CD8-positive, alpha-beta memory T cell (primary cell): ENCODE results near the gene DNAH10. TPM values are rescaled to one million over a fixed set of nuclear protein-coding genes. Genes with fewer than 3 reads are reported as not detected.

Experiments
- CTCF ChIA-PET: fragments of 350-600 bp; sonication (Branson Sonifier 250); formaldehyde crosslinking; loops from one replicate; lab custom pipeline; 2021; ENCODE audit warnings: antibody characterized with exemption; lab: Charles Lee
- POLR2A ChIA-PET: fragments of 350-600 bp; sonication (Branson Sonifier 250); formaldehyde crosslinking; loops from one replicate; lab custom pipeline; 2021; ENCODE audit warnings: antibody characterized with exemption; lab: Charles Lee
- DNase-seq, 5 donors: peaks; one replicate each; pipeline versions ENCODE4 v3.0.0 to v3.0.0-alpha.2; 2020 to 2022; ENCODE audit warnings: mixed read lengths in 1 of 5
- H3K27ac ChIP-seq: one replicate; pipeline ENCODE4 v1.7.0; 2013; ENCODE audit warnings: low read depth, mild to moderate bottlenecking, low read length, moderate library complexity
- H3K27me3 ChIP-seq: 2 replicates; pipeline ENCODE4 v1.7.0; 2013; ENCODE audit warnings: low read length, mild to moderate bottlenecking; ENCODE audit not compliant: insufficient read depth, poor library complexity, severe bottlenecking
- H3K36me3 ChIP-seq: 2 replicates; pipeline ENCODE4 v1.7.0; 2013; ENCODE audit warnings: mild to moderate bottlenecking, low read length, moderate library complexity; ENCODE audit not compliant: insufficient read depth
- H3K4me1 ChIP-seq: 2 replicates; pipeline ENCODE4 v1.7.0; 2013; ENCODE audit warnings: mild to moderate bottlenecking, low read length, moderate library complexity; ENCODE audit not compliant: insufficient read depth
- H3K4me3 ChIP-seq: 2 replicates; pipeline ENCODE4 v1.7.0; 2013; ENCODE audit warnings: mild to moderate bottlenecking, low read length
- H3K9me3 ChIP-seq: 2 replicates; pipeline ENCODE4 v1.7.0; 2013; ENCODE audit warnings: mild to moderate bottlenecking, low read length
- H3K27ac Mint-ChIP-seq, 8 donors: one replicate each; pipeline ENCODE4 v1.8.0; 2020 to 2021; ENCODE audit warnings: mixed read lengths in 8 of 8, mild to moderate bottlenecking in 6 of 8, inconsistent platforms in 3 of 8, moderate library complexity in 3 of 8
- H3K27me3 Mint-ChIP-seq, 2 donors: one replicate each; pipeline ENCODE4 v1.8.0; 2020 to 2021; ENCODE audit warnings: mixed read lengths in 2 of 2, mild to moderate bottlenecking in 1 of 2, moderate library complexity in 1 of 2
- H3K36me3 Mint-ChIP-seq, 3 donors: one replicate each; pipeline ENCODE4 v1.8.0; 2020 to 2021; ENCODE audit warnings: mixed read lengths in 3 of 3, inconsistent platforms in 1 of 3, mild to moderate bottlenecking in 1 of 3
- H3K4me1 Mint-ChIP-seq, 3 donors: one replicate each; pipeline ENCODE4 v1.8.0; 2020 to 2021; ENCODE audit warnings: mixed read lengths in 3 of 3, inconsistent platforms in 1 of 3, mild to moderate bottlenecking in 1 of 3
- H3K4me3 Mint-ChIP-seq, 7 donors: one replicate each; pipeline ENCODE4 v1.8.0; 2020 to 2021; ENCODE audit warnings: mixed read lengths in 7 of 7, mild to moderate bottlenecking in 6 of 7, moderate library complexity in 4 of 7, inconsistent platforms in 2 of 7
- H3K9me3 Mint-ChIP-seq, 5 donors: one replicate each; pipeline ENCODE4 v1.8.0; 2020 to 2022; ENCODE audit warnings: mixed read lengths in 5 of 5, mild to moderate bottlenecking in 3 of 5, moderate library complexity in 2 of 5, inconsistent platforms in 1 of 5
- polyA plus RNA-seq: library from polyadenylated mRNA; unstranded; fragments of 300-500 nt; fragmentation: Illumina TruSeq; gene quantifications from one replicate; pipeline ENCODE4 v1.2.3, GENCODE V29; 2021
- total RNA-seq, 2 experiments: library from RNA; stranded (reverse); gene quantifications; one replicate each; pipeline ENCODE4 v1.2.3, GENCODE V29; 2021

Gene DNAH10
- total and polyA plus RNA-seq, 3 experiments from 2014 or later: 0.09 to 0.13 TPM; not detected in 1

DNA sequence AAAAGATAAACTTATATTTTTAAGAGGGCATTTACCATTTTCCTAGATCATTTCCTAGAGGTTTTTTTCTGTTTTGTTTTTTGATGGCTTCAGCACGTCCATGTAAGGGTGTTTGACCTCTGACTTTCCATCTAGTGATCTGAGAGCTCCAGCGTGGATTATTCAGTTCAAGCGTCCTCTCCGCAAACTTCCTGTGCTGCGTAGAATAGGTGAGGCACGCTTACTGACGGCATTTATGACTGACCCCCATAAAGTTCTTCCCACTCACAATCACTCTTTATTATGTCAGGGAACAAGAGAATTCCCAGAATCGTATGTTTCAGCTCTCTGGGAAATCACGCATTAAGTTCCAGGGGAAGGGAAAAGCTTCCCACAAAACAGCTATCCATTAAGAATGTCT lies 194.1 kb downstream of the DNAH10 start:
- H3K27ac Mint-ChIP-seq: no peak overlapping the region
- H3K9me3 ChIP-seq: no peaks in the 10 kb centered on the region
- POLR2A ChIA-PET: no interaction called here

DNA sequence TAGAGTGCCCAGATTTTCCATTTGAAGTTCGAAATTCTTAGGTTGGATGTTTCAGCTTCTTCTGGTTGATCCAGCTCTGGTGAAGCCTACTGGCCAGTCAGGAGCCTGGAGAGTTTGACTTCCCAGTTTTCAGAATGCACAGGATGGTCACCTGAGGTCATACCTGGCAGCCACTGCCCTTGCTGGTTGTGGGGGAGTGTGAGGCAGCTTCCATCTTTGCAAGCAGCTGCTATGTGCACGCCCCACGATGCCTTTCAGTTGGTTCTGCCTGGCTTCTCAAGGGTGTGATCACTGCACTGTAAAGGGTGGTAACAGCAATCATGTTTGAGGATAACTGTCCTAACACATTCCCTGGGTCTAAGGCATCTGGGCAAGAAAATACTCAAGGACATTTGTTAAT lies 195.1 kb downstream of the DNAH10 start:
- H3K4me3 ChIP-seq: no peak overlapping the region
- Mint-ChIP-seq H3K4me1 (peaks cover 0 to 3% (median 0%) of the 10 kb centered on the region in 3 donors), H3K27ac (peak overlapping the region in 1 of 8 donors; percentile 46), H3K27me3 (no peaks in the 10 kb centered on the region), H3K36me3 (peaks cover 0 to 18% (median 0%) of the 10 kb centered on the region in 3 donors), H3K9me3 (no peaks in the 10 kb centered on the region), H3K4me3 (no peak overlapping the region)
- H3K4me1 ChIP-seq: no peaks in the 10 kb centered on the region
- no peaks in the 10 kb centered on the region for H3K27me3 ChIP-seq
- no peaks in the 10 kb centered on the region for H3K36me3 ChIP-seq
- CTCF ChIA-PET: no interaction called here
- DNase-seq: no peak
- POLR2A ChIA-PET: no interaction called here
- no peak overlapping the region for H3K27ac ChIP-seq
- H3K9me3 ChIP-seq: no peaks in the 10 kb centered on the region

More for the DNA sequence above, 194.1 kb downstream of the DNAH10 start:
- Histone ChIP-seq H3K4me3 (no peak overlapping the region), H3K36me3 (no peaks in the 10 kb centered on the region), H3K27me3 (no peaks in the 10 kb centered on the region), H3K4me1 (no peaks in the 10 kb centered on the region), H3K27ac (no peak overlapping the region)
- CTCF ChIA-PET: no interaction called here
- no peaks in the 10 kb centered on the region for H3K9me3 Mint-ChIP-seq
- DNase-seq: no peak
- H3K4me1 Mint-ChIP-seq: peaks cover 0 to 6% (median 0%) of the 10 kb centered on the region in 3 donors
- no peak overlapping the region for H3K4me3 Mint-ChIP-seq
- no peaks in the 10 kb centered on the region for H3K27me3 Mint-ChIP-seq
- peaks cover 0 to 17% (median 0%) of the 10 kb centered on the region in 3 donors for H3K36me3 Mint-ChIP-seq

DNA sequence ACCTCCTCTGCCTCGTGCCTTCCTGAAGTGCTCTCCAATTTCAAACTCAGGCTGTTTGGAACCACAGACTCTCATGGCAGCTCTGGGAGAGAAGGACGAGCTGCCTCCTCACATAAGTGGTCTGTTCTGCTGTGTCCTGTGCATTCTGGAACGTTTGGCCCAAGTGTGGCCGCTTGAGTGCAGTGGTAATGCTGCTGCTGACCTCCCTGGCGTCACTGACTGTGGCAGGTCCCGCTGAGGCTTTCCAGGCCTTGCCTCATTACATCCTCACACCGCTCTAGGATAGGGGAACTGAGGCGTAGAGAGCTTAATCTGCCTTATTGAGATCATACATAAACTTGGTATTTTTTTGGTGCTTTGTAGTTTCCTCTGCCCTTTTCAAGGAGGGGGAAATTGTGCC lies 196.4 kb downstream of the DNAH10 start:
- Mint-ChIP-seq H3K4me1 (peaks cover 0 to 4% (median 0%) of the 10 kb centered on the region in 3 donors), H3K27ac (no peak overlapping the region), H3K36me3 (peaks cover 0 to 20% (median 0%) of the 10 kb centered on the region in 3 donors), H3K9me3 (no peaks in the 10 kb centered on the region), H3K4me3 (no peak overlapping the region), H3K27me3 (no peaks in the 10 kb centered on the region)
- ChIA-PET CTCF (interaction anchor here (1.9 kb wide), 1 partner anchor 26 kb away, joined by 5 read pairs; no protein-coding TSS in a partner anchor), POLR2A (no interaction called here)
- no peaks in the 10 kb centered on the region for H3K27me3 ChIP-seq
- H3K4me3 ChIP-seq: no peak overlapping the region
- H3K4me1 ChIP-seq: no peaks in the 10 kb centered on the region
- H3K36me3 ChIP-seq: no peaks in the 10 kb centered on the region
- H3K9me3 ChIP-seq: no peaks in the 10 kb centered on the region
- DNase-seq: no peak
- H3K27ac ChIP-seq: no peak overlapping the region

DNA sequence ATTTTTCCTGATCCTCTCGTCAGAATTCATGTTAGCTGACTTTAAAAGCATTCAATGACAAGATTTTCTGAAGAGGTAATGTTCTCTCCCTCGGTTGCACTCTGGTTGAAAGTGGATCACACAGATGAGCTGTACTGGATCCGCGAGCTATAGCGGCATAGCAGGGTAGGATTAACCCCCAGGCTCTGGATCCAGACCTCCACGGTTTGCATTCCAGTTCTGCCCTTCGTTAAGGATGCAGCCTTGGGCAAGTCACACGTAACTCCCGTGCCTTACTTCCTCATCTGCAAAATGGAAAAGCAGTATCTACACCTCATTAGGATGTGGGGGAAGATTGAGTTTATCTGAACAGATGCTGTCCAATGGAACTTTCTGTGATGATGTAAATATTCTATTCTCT lies 196.8 kb downstream of the DNAH10 start:
- POLR2A ChIA-PET: no interaction called here

DNA sequence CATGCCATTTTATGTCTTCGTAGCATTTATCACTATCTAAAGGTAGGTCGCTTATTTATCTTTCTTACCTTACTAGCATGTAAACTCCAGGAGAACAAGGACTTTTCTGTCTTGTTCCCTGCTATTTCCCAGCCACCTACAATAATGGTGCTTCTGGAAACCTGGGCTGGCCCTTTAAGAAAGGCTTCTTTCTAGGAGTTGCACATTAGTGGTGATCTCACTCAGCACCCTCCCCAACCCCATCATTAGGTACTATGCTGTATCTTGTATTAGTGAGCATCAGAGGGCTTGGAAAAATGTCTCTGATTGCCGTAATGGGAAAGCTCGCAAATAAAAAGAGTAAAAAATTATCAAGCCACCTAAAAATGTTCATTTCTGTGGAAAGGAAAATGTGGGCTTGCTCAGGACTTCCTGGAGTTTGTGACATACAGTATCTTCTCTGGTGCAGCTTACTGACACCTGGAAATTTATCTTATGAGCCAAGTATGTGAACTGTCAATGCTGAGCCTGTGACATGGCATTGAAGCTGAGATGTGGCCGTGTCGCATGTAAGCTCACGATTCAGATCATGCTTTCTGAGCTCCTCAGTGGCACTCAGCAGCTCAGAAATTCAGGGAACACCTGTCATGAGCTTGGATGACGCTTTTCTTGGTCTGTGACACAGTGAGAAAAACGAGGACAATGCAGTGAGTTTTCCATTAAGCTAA lies 198.1 kb downstream of the DNAH10 start:
- H3K36me3 ChIP-seq: no peaks in the 10 kb centered on the region
- H3K4me1 ChIP-seq: no peaks in the 10 kb centered on the region
- no peaks in the 10 kb centered on the region for H3K27me3 ChIP-seq
- no peaks in the 10 kb centered on the region for H3K27me3 Mint-ChIP-seq
- H3K9me3 ChIP-seq: no peaks in the 10 kb centered on the region
- peaks cover 0 to 4% (median 0%) of the 10 kb centered on the region in 3 donors for H3K4me1 Mint-ChIP-seq
- H3K27ac Mint-ChIP-seq: no peak overlapping the region
- H3K27ac ChIP-seq: no peak overlapping the region
- peaks cover 0 to 20% (median 2%) of the 10 kb centered on the region in 3 donors for H3K36me3 Mint-ChIP-seq
- POLR2A ChIA-PET: no interaction called here
- H3K4me3 ChIP-seq: no peak overlapping the region
- H3K9me3 Mint-ChIP-seq: no peaks in the 10 kb centered on the region
- H3K4me3 Mint-ChIP-seq: no peak overlapping the region
- DNase-seq: no peak
- CTCF ChIA-PET: interaction anchor here (1.9 to 2.0 kb wide), 2 partner anchors 12 to 24 kb away, joined by 5 read pairs; no protein-coding TSS in a partner anchor

More for the DNA sequence above, 196.8 kb downstream of the DNAH10 start:
- Histone ChIP-seq H3K9me3 (no peaks in the 10 kb centered on the region), H3K4me1 (no peaks in the 10 kb centered on the region), H3K36me3 (no peaks in the 10 kb centered on the region), H3K4me3 (no peak overlapping the region), H3K27me3 (no peaks in the 10 kb centered on the region), H3K27ac (no peak overlapping the region)
- no peaks in the 10 kb centered on the region for H3K9me3 Mint-ChIP-seq
- no peak overlapping the region for H3K4me3 Mint-ChIP-seq
- H3K4me1 Mint-ChIP-seq: peaks cover 0 to 4% (median 0%) of the 10 kb centered on the region in 3 donors
- peak overlapping the region in 1 of 8 donors; percentile 17 for H3K27ac Mint-ChIP-seq
- CTCF ChIA-PET: interaction anchor here (1.9 kb wide), 1 partner anchor 25 kb away, joined by 5 read pairs; no protein-coding TSS in a partner anchor
- peaks cover 0 to 20% (median 0%) of the 10 kb centered on the region in 3 donors for H3K36me3 Mint-ChIP-seq
- DNase-seq: no peak
- H3K27me3 Mint-ChIP-seq: no peaks in the 10 kb centered on the region

DNA sequence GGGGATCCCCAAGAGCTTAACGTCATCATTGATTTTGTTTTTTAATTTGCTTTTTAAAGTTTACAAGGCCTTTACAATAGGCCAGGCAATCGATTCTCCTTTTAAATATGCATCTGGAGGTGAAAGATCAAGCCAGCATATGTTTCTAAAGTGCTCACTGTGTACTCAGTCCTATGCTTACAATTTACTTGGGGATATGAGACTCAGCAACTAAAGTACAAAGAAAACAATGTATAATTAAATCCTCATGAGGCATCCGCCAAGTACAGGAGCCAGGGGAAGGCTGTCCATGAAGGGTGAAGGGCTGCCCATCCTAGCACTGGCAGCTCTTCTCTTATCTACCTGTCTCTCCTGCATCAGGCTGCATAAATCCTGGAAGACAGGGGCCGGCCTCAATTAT lies 198.8 kb downstream of the DNAH10 start:
- Mint-ChIP-seq H3K4me3 (no peak overlapping the region), H3K9me3 (no peaks in the 10 kb centered on the region), H3K4me1 (peaks cover 0 to 4% (median 0%) of the 10 kb centered on the region in 3 donors), H3K27me3 (no peaks in the 10 kb centered on the region), H3K27ac (no peak overlapping the region), H3K36me3 (peaks cover 0 to 23% (median 2%) of the 10 kb centered on the region in 3 donors)
- Histone ChIP-seq H3K4me1 (no peaks in the 10 kb centered on the region), H3K36me3 (no peaks in the 10 kb centered on the region), H3K27ac (no peak overlapping the region), H3K27me3 (no peaks in the 10 kb centered on the region), H3K4me3 (no peak overlapping the region), H3K9me3 (no peaks in the 10 kb centered on the region)
- DNase-seq: no peak
- CTCF ChIA-PET: interaction anchor here (2.0 kb wide), 1 partner anchor 11 kb away, joined by 5 read pairs; no protein-coding TSS in a partner anchor
- POLR2A ChIA-PET: no interaction called here

DNA sequence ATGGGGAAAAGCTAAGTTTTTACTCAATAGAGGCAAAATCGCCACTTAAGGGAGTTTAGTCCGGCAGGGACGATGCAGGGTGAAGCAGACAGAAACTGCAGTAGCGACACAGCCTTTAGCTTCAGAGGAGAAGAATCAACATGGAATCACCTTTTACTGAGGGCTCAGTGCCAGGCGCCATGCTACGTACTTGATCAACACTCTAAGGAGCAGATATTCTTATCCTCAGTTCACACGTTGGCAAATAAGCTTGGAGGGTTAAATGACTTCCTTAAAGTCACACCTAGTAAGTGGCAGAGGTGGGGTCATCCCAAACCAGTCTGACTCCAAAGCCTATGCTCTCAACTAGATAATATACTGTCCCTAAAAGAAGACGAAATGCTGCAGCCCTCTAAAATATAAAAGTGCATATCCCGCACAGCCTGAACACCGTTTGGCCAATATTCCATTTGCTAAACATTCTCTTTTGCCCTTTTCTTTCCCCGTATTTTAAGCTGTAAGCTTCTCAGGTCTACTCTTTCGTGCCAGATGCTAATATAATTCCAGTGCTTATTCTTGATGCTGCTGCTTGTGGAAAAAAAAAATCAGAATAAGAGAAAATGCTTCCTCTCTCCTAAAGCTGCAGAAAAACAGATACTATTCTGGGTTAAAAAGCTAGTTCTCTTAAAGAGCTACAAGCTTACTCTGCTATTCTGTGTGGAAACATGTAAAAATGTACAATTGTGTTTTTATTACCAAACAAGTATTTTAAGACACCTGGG lies 199.7 kb downstream of the DNAH10 start:
- H3K27ac ChIP-seq: no peak overlapping the region
- no peaks in the 10 kb centered on the region for H3K27me3 ChIP-seq
- no peak overlapping the region for H3K4me3 ChIP-seq
- peak overlapping the region in 1 of 7 donors; percentile 36 for H3K4me3 Mint-ChIP-seq
- H3K4me1 Mint-ChIP-seq: peaks cover 0 to 4% (median 0%) of the 10 kb centered on the region in 3 donors
- H3K27ac Mint-ChIP-seq: no peak overlapping the region
- H3K9me3 ChIP-seq: no peaks in the 10 kb centered on the region
- H3K9me3 Mint-ChIP-seq: no peaks in the 10 kb centered on the region
- H3K27me3 Mint-ChIP-seq: no peaks in the 10 kb centered on the region
- no peak for DNase-seq
- ChIA-PET CTCF (interaction anchor here (1.6 kb wide), 1 partner anchor 57 kb away, joined by 4 read pairs; no protein-coding TSS in a partner anchor), POLR2A (no interaction called here)
- no peaks in the 10 kb centered on the region for H3K4me1 ChIP-seq
- H3K36me3 Mint-ChIP-seq: peaks cover 0 to 25% (median 2%) of the 10 kb centered on the region in 3 donors
- H3K36me3 ChIP-seq: no peaks in the 10 kb centered on the region
